GM18505 (cell line): ENCODE results near the gene C5AR1.
"Not testable (repeated sequence)": the region's sequence is repeated elsewhere in the genome, so short reads cannot be mapped to it uniquely, and the experiment has no call there.

Source experiments
- ATAC-seq: cut with Tn5 transposase; IDR thresholded peaks from one replicate; pipeline ENCODE4 v1.9.1; 2021; ENCODE audit not compliant: unreplicated experiment
- POLR2A ChIP-seq: IDR thresholded peaks from 4 replicates; pipeline ENCODE4 v1.6.1; 2011; ENCODE audit warnings: borderline replicate concordance; ENCODE audit not compliant: insufficient read depth, insufficient read length; ENCODE audit errors: extremely low read depth

Gene C5AR1

GRCh38 chr19:47324502-47324901 lies 14.8 kb downstream of the C5AR1 start:
- no peak for TF ChIP-seq POLR2A
- ATAC-seq: no peak

DNA sequence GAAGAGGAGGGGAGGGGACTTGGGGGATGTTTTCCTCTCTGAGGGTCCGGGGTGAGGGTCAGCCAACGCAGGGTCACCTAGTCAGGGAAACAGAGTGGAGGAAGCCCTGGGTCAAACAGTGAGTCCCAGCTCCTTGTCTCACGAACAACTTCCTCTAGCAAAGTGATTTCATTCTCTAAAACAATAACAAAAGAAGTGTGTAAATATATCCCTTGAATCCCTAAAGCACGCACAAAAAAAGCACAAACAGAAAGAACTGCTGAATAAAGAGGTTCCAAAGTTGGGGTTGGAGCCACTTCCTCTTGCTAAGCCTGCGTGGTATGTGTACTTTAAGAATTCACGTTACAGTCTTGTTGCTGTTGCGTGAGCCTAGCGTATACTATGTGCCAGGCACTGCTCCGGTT lies 20.8 kb downstream of the C5AR1 start:
- no peak for TF ChIP-seq POLR2A
- ATAC-seq: no peak

DNA sequence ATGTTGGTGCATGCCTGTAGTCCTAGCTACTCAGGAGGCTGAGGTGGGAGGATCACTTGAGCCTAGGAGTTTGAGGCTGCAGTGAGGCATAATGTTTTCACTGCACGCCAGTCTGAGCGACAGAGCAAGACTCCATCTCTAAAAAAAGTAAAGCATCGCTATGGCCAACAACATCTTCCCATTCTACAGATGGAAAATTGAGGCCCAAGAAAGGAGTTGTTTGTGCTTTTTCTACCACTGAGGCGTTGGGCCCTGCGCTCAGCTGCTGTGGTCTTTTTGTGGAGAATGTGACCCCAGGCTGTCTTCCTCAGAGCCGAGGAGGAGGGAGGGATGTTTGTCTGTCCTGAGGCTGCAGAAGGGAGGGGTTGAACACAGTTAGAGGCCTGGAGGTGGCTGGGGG lies 21.8 kb downstream of the C5AR1 start:
- TF ChIP-seq POLR2A: no peak
- ATAC-seq: no peak

DNA sequence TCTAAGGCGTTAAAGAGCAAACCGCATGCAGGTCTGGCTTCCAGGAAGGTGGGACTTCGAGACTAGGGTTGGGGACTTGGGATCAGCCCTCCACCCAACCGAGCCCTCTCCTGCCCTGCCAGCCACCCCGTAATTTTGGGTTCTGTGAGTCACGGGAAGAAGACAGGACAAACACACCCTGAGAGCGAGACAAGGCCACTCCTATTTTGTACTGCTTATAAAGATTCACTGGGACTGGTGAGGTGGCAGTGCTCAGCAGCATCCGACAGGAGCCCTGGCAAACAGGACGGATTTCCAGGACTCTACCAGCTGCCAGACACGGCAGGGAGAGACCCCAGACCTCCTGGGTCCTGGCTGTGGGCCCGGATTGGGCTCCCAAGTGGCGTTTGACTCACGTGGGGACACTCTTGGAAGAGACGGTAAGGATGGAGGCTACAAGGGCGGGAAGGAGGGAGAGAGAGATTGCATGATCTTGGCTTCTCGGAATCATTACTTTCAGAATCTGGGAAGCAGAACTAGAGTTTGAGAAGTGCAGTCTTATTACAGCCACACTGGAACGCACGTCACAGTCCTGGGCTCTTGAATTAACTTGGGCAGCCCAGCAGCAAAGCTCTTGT lies 22.4 kb downstream of the C5AR1 start, which contains the start of gene C5AR2:
Gene C5AR2, plus strand, starts transcription at position 245 of the 617 bp plus-strand sequence. CDS start 8,625 bp downstream, outside the sequence.
- no peak for TF ChIP-seq POLR2A
- ATAC-seq: no peak

DNA sequence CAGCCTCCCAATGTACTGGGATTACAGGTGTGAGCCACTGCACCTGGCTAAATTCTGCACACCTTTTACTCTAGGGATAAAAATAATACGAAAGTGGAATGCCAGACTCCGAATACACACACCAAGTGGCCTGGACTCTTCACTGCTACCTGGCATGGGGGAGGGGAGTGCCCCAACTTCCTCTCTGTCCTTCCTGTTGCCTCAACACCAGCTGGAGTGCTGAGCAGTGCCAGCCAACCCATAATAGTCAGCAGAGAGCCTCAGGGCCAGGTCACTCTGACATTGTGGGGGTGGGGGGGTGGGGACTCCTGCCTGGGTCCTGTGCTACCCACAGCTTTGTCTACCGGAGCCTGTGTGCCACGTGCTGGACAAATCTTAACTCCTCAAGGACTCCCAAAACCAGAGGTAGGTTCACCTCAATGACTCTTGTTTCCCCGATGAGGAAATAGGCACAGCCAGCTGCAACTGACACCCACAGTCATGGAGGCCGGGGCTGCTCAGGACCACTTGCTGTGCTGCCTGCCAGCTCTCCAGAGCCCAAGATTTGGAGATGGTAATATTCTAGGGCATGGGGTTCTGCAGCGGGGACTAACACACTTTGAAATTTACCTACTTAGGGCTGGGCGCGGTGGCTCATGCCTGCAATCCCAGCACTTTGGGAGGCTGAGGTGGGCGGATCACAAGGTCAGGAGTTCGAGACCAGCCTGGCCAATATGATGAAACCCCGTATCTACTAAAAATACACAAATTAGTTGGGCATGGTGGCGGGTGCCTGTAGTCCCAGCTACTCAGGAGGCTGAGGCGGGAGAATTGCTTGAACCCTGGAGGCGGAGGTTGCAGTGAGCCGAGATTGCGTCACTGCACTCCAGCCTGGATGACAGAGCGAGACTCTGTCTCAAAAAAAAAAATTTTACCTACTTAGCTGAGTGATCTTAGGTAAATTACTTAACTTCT lies 27.4 kb downstream of the C5AR1 start:
- ATAC-seq: not testable (repeated sequence)

GRCh38 chr19:47339196-47339880 lies 29.7 kb downstream of the C5AR1 start:
- no peak for TF ChIP-seq POLR2A
- no peak for ATAC-seq

DNA sequence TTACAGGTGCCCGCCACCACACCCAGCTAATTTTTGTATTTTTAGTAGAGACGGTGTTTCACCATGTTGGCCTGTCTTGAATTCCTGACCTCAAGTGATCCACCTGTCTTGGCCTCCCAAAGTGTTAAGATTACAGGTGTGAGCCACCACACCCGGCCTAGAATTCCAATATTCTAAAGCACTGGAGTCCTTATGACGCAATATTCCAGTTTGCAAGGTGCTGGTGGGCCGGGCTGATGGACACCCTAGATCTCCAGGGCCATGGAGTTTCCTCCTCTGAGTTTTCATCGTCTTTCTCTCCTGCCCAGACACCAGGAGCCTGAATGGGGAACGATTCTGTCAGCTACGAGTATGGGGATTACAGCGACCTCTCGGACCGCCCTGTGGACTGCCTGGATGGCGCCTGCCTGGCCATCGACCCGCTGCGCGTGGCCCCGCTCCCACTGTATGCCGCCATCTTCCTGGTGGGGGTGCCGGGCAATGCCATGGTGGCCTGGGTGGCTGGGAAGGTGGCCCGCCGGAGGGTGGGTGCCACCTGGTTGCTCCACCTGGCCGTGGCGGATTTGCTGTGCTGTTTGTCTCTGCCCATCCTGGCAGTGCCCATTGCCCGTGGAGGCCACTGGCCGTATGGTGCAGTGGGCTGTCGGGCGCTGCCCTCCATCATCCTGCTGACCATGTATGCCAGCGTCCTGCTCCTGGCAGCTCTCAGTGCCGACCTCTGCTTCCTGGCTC lies 31.0 kb downstream of the C5AR1 start:
- no peak for ATAC-seq
- no peak for TF ChIP-seq POLR2A

DNA sequence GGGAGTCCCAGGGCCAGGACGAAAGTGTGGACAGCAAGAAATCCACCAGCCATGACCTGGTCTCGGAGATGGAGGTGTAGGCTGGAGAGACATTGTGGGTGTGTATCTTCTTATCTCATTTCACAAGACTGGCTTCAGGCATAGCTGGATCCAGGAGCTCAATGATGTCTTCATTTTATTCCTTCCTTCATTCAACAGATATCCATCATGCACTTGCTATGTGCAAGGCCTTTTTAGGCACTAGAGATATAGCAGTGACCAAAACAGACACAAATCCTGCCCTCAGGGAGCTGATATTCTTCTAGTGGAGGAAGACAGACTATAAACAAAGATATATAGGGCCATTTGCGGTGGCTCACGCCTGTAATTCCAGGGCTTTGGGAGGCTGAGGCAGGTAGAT lies 32.1 kb downstream of the C5AR1 start:
- ATAC-seq: no peak
- TF ChIP-seq POLR2A: no peak

DNA sequence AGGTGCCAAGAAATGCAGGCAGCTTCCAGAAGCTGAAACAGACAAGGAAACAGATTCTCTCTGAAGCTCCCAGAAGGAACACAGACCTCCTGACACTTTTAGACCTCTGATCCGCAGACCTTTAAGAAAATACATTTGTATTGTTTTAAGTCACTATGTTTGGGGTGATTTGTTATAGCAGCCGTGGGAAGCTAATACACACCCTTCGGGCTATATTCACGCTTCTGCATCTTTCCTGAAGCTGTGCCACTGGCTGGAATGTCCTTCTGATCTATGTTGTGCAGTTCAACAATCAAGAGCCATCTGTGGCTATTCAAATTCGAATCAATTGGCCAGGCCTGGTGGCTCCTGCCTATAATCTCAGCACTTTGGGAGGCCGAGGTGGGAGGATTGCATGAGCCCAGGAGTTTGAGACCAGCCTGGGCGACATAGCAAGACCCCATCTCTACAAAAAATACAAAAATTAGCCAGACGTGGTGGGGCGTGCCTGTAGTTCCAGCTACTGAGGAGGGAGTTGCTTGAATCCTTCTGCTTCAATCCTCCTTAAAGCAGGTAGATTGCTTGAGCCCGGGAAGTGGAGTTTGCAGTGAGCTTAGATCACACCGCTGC lies 33.6 kb downstream of the C5AR1 start:
- no peak for TF ChIP-seq POLR2A
- no peak for ATAC-seq

- no peak for TF ChIP-seq POLR2A
- ATAC-seq: no peak
Measured at GRCh38 chr19:47344425-47344824, 34.8 kb downstream of the C5AR1 start.

DNA sequence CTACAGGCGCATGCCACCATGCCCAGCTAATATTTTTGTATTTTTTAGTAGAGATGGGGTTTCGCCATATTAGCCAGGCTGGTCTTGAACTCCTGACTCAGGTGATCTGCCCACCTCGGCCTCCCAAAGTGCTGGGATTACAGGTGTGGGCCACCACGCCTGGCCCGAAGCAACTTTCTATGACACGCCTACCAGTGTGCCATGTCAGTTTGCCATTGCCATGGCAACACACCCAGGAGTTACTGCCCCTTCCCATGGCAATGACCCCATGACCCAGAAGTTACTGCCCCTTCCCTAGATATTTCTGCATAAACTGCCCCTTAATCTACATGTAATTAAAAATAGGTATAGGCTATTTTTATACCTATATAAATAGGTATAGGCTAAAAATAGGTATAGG lies 36.4 kb downstream of the C5AR1 start:
- ATAC-seq: not testable (repeated sequence)

DNA sequence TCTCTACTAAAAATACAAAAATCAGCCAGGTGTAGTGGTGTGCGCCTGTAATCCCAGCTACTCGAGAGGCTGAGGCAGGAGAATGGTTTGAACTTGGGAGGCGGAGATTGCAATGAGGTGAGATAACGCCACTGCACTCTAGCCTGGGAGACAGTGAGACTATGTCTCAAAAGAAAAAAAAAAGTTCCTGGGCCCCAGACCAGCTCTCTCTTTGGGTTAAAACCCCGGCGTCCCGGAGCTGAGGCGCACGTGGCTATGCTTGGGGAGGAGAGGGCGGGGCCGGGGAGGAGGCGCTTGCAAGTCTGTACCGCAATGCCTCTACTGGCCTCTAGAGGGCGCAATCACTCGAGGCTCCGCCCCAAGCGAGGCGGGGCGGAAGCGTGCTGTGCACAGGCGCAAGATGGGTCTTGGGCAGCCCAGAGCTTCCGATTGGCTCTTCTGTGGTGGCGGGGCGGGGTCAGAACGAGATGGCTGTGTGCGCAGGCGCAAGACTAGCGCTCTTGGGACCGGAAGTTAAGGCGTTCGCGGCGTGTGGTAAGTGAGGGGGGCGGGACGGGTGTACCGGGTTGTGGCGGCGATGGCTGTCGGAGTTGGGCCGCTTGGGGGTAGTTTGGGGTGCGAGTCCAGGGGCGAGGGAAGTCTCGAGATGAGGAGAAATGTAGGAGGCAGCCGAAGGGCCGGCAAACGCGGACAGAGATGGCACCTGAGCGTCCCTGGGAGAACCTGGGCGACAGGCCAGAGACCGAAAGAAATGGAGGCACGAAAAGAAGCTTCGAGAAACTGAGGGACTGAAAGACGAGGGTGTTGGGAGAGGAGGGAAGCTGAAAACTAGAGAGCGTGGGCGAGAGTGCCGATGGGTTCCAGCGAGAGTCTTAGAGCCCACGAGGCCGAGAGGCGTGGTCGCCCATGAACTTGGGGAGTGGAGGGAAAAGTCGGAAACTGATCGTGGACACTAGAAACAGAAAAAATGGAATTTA lies 39.4 kb downstream of the C5AR1 start, which contains the start of gene DHX34:
Gene DHX34, plus strand, starts transcription at position 497 of the 977 bp plus-strand sequence. CDS start 3,716 bp downstream, outside the sequence.
- ATAC-seq: peak; percentile 90
- TF ChIP-seq POLR2A: peak; percentile 84

DNA sequence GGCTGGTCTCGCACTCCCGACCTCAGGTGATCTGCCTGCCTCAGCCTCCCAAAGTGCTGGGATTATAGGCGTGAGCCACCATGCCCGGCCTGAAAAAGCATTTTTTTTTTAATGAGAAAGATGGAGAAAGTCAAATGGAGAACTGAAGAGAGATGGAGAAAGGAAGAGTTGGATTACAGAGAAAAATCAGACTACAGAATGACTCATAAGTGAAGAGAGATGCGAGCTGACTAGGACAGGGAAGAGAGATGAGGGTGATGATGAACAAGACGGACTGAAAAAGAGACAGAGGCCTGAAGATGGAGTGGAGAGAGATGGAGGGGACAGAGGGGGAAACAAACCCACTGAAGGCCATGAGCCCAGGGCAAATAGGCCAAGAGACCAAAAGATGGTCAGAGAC lies 41.0 kb downstream of the C5AR1 start:
- no peak for ATAC-seq
- no peak for TF ChIP-seq POLR2A
